SW480 (cell line): ENCODE measurements around the gene ATXN2.
"Not testable (repeated sequence)": the region's sequence is repeated elsewhere in the genome, so short reads cannot be mapped to it uniquely, and the experiment has no call there.

ENCODE experiments used
- DNase-seq: peaks from one replicate; pipeline ENCODE4 v3.0.0-alpha.2; 2016; ENCODE audit warnings: low spot score

ATXN2 gene

DNA sequence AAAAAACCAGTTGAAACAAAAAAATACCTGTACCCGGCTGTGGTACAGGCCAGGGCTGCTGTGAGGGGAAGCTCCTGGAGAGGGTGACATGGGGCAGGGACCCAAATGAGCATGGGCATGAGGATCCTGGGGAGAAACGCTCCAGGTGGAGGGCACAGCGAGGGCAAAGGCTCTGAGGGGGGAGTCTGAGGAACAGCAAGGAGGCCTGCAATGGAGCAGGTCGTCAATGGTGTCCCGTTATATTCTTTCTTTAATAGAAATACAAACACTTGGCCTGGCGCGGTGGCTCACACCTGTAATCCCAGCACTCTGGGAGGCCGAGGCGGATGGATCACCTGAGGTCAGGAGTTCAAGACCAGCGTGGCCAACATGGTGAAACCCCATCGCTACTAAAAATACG, 1.9 kb upstream of the ATXN2 start:
- DNase-seq, result not testable (repeated sequence)

DNA sequence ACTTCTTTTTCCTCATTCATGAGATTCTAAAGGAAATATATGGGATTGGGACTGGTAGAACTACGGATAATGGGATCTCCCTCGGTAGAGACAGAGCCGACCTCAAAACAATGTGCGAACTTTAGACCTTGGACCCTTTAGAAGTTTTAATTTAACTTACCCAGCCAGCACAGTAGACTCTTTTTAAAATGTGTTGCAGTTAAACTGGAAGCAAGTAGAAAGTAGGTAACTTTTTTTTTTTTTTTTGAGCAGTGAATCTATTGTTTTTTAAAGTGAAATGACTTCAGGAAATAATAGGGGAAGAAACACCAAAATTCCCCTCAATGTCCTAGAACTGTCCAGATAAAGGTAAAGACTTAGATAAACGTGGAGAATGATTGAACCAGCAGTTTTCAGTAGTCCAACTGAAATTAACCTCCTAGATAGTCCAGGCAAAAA, 1.1 kb upstream of the ATXN2 start:
- no peak for DNase-seq

DNA sequence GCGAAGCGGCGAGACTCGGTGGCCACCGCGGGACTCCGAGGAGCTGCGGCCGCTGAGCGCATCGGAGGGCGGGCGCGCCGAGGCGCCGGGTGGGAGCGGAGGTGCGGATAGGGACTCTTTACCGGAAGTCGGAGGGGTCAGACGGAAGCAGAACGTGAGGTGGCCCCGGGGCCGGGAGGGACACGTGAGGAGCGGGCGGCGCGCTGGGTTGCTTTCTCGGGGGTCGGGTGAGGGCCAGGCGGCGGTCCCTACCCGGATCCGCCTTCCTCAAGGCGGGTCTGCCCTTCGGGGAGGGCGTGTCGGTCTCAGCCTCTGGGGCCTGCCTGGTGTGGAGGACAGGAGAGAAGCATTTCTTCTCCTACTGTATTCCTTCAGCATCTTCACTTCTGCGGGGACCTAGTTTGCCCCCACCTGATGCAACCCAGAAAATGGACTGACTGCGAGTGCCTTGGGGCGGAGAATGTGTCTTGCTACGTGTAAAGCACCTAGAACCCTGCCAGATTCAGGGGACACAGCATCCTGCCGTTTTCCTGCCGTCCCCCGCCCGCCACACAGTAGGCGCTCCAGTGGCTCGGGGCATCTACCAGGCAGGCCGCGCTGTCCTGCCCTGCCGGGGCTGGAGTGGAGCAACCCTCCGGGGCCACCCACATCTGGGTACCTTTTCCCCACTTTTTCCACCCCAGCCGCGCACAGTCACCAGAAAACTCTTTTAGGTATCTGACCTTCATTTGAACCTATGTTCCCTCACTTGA, 514 bp upstream of the ATXN2 start:
- DNase-seq, result peak; percentile 91

DNA sequence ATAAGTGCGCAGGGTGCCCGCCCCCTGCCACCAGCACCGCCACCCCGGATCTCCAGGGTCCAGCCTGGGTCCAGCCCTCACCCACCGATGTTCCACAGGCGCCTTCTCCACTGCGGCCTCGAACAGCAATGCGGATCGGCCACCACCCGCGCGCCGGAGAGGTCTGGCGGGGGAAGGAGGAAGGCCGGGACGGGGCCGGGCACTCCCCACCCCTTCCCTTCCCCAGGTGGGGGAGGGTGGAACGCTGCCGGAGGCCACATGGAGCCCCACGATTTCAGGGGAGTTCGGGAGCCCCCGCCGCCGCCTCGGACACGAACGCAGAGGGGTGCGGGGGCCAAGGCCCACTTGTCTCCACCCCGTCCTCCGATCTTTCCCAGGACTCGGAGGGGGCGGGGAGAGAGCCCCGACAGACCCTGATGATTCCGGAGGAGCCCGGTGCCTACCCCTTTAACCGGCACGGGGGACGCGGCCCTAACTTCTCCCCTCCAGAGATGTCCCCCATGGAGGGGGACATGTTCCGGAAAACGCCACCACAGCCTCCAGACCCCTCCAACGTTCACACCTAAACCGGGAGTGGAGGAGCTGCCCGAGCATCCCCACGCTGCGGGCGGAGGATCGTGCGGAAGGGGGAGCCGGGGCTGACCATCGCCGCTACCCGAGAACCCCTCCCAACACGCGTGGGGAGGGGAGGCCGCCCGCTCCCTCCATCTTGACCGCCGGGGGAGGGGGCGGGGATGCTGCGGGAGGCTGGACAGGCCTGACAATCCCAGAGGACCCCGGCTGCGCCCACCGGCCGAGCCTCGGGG, 1.1 kb downstream of the ATXN2 start:
- DNase-seq, result peak; percentile 30

DNA sequence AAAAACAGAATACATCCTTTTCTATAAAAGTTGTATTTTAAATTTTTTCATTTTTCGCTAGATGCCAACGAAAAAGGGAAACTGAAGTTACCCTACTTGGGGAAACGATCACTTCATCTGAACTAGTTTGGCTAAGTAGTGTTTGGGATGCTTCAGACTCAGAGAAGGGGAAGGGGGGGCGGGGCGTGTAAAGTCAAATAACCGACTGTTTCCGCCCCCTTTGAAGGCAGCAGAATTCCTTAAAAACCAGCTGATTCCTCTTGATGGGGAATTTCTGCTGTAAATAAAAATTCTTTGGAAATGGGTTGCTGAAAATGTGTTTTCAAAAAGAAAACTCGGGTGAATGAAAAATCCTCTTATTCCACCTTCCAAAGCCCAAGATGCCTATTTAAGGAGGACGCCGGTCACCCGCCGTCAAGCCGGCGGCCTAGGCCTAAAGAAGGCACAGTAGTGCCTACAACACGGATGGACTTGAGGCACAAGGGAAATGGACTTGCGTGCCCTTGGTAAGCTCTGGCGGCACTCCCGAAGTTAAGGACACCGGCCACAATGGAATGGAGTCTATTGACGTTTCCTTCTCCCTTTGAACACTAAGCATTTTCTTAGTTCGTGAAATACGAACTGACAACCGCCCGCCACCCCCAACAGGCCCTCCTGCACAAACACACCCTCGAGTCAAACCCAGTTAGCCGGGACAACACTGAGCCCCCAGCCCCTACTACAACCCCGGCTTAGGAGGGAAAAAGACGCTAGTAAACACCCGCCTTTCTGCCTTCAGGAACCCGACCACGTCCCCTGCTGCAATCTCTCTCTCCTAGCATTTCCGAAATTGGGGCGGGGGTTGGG, 1.9 kb downstream of the ATXN2 start:
- peak; percentile 84 for DNase-seq

DNA sequence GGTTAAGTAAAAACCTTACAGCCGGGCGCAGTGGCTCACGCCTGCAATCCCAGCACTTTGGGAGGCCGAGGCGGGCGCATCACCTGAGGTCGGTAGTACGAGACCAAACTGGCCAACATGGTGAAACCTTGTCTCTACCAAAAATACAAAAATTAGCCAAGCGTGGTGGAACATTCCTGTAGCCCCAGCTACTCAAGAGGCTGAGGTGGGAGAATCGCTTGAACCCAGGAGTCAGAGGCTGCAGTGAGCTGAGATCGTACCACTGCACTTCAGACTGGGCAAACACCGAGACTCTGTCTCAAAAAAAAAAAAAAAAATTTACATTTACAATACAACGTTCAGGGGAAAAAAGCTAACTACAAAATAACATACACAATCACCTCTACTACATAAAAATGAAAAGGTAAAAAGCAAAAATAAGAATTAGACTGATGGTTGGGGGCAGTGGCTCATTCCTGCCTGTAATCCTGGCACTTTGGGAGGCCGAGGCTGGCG, 3.7 kb downstream of the ATXN2 start:
- DNase-seq, result not testable (repeated sequence)

DNA sequence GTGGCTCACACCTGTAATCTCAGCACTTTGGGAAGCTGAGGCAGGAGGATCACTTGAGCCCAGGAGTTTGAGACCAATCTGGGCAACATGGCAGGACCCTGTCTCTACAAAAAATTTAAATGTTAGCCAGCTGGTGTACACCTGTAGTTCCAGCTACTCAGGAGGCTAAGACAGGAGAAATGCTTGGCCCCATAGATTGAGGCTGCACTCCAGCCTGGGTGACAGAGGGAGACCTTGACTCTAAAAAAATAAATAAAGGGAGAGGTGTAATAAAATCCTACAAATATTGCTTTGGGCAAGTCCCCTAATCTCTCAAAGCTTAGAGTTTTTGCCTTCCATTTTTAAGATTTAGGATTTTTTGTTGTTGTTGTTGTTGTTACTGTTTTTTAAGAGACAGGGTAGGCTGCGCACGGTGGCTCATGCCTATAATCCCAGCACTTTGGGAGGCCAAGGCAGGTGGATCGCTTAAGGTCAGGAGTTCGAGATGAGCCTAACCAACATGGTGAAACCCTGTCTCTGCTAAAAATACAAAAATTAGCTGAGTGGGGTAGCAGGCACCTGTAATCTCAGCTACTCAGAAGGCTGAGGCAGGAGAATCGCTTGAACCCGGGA, 7.6 kb downstream of the ATXN2 start:
- not testable (repeated sequence) for DNase-seq

DNA sequence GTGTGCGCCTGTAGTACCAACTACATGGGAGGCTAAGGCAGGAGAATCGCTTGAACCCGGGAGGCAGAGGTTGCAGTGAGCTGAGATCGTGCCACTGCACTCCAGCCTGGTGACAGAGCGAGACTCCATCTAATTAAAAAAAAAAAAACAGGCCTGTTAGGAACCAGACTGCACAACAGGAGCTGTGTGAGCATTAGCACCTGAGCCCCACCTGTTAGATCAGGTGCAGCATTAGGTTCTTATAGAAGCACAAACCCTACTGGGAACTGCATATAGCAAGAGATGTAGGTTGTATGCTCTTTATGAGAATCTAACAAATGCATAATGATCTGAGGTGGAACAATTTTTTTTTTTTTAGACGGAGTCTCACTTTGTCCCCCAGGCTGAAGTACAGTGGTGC, 8.6 kb downstream of the ATXN2 start:
- no peak for DNase-seq

DNA sequence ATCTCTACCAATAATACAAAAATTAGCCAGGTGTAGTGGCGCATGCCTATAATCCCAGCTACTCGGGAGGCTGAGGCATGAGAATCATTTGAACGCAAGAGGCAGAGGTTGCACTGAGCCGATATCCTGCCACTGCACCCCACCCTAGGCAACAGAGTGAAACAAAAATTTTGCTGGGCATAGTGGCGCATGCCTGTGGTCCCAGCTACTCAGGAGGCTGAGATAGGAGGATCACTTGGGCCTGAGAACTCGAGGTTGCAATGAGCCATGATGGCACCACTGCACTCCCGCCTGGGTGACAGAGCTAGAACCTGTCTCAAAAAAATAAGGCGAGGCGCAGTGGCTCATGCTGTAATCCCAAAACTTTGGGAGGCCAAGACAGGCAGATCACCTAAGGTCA, 9.5 kb downstream of the ATXN2 start:
- DNase-seq, result no peak

DNA sequence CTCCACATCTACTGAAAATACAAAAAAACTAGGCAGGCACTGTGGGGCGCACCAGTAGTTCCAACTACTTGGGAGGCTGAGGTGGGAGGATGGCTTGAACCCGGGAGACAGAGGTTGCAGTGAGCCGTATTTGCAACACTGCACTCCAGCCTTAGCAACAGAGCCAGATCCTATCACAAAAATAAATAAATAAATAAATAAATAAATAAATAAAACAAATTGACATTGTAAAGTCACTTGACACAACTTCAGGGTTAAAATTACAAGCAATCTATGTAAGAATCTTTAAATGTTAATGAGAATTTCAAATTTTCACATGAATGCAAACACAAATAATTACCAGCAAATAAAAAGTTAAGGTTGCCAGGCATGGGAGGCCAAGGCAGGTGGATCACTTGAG, 11.1 kb downstream of the ATXN2 start:
- DNase-seq, result no peak

DNA sequence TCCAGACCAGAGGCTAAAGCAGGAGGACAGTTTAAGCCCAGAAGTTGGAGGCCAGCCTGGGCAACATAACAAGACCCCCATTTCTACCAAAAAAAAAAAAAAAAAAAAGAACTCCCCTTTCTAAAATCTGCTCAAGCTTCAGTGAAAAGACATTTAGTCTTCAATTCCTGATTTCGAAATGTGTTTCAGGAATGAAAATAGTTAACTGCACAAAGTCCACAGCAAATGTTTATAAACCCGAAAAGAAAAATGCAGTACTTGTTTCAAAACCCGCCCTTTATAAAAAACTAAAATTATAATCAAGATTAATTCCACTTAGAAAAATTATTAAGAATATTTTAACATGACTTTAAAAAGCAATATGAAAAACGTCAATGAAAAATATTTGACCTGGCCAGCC, 12.1 kb downstream of the ATXN2 start:
- no peak for DNase-seq

DNA sequence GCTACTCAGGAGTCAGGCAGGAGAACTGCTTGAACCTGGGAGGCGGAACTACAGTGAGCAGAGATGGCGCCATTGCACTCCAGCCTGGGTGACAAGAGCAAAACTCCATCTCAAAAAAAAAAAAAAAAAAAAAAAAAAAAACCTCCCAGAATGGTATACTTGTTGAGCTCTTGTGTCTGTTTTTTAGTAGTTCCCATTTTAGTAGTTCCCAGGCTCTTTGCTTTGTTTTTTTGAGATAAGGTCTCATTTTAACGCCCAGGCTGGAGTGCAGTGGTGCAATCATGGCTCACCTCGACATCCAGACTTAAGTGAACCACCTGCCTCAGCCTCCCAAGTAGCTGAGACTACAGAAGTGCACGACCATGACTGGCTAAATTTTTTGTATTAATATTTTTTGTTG, 13.4 kb downstream of the ATXN2 start:
- DNase-seq, result no peak

DNA sequence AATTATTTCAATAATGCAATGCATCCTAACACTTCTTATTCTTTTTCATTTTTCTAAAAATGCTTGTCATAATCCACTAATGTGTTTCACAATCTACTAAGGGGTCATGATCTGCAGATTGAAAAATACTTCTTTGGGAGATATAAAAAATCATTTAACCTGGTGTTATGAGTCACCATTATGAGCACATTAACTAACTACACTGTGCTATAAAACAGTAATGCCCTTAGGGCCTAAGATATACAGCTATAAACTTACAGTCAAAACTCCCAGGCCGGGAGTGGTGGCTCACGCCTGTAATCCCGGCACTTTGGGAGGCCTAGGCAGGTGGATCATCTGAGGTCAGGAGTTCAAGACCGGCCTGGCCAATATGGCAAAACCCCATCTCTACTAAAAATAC, 14.2 kb downstream of the ATXN2 start:
- DNase-seq, result no peak

DNA sequence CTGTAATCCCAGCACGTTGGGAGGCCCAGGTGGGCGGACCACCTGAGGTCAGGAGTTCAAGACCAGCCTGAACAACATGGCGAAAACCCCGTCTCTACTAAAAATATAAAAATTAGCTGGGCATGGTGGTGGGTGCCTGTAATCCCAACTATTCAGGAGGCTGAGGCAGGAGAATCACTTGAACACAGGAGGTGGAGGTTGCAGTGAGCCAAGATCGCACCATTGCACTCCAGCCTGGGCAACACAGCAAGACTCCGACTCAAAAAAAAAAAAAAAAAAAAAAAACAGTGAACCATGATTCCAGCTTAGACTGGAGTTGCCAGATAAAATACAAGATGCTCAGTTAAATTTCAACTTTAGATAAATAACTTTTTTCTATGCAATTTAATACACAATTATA, 15.6 kb downstream of the ATXN2 start:
- DNase-seq, result not testable (repeated sequence)

DNA sequence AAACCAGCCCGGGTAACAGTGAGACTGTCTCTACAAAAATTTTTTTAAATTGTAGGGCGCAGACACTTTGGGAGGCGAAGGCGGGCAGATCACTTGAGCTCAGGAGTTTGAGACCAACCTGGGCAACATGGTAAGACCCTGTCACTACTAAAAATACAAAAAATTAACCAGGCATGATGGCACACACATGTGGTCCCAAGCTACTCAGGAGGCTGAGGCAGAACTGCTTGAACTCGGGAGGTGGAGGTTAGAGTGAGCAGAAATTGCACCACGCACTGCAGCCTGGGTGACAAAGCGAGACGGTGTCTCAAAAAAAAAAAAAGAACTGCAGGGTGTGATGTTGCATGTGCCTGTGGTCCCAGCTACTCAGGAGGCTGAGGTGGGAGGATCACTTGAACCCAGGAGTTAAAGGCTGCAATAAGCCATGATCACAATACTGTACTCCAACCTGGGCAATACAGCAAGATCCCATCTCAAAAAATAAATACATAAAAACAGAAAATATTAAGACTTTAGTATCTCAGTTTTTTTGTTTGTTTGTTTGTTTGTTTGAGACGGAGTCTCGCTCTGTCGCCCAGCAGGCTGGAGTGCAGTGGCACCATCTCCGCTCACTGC, 16.9 kb downstream of the ATXN2 start:
- no peak for DNase-seq

DNA sequence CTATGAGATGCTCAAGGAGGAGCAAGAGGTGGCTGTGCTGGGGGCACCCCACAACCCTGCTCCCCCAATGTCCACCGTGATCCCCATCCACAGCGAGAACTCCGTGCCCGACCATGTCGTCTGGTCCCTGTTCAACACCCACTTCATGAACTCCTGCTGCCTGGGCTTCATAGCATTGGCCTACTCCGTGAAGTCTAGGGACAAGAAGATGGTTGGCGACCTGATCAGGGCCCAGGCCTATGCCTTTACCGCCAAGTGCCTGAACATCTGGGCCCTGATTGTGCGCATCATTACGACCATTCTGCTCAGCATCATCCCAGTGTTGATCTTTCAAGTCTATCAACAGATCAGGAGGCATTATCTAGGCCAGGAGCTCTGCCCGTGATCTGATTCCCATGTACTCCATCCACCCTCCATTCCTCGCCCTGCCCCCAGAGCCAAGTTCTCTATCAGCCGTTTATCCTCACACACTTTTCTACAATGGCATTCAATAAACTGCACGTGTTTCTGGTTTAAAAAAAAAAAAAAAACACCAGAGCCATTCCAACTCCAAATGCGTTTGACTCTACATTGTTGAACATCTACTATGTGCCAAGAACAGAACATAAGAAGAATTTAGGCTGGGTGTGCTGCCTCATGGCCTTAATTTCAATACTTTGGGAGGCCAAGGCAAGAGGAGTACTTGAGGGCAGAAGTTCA, 17.5 kb downstream of the ATXN2 start:
- DNase-seq, result no peak

DNA sequence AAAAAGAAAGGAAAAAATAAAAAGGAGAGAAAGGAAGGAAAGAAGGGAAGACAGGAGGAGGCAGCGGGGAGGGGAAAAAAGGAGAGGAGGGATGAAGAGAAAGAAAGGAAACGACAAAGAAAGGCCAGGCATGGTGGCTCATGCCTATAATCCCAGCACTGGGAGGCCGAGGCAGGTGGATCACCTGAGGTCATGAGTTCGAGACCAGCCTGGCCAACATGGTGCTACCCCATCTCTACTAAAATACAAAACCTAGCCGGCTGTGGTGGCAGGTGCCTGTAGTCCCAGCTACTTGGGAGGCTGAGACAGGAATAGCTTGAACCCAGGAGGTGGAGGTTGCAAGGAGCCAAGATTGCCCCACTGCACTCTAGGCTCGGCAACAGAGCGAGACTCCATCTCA, 18.4 kb downstream of the ATXN2 start:
- no peak for DNase-seq

DNA sequence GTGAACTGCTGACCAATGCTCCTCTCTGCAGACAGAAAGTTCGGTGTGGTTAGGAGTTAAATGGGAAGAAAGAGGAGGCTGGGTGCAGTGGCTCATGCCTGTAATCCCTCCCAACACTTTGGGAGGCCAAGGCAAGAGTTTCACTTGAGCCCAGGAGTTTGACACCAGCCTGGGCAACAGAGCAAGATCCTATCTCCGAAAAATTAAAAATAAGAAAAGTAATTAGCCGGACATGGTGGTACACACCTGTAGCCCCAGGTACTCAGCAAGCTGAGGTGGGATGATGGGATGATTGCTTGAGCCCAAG, 19.0 kb downstream of the ATXN2 start:
- no peak for DNase-seq

DNA sequence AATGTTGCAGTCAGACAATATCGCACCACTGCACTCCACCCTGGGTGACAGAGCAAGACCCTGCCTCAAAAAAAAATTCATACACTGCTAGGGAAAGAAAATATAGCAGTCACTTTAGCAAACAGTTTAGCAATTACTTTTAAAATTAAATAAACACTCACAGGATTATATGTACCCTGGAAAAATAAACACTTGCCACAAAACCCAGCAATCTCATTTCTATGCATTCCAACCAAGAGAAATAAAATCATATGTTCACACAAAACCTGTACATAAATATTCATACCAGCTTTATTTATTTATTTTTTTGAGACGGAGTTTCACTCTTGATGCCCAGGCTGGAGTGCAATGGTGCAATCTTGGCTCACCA, 20.2 kb downstream of the ATXN2 start:
- no peak for DNase-seq

DNA sequence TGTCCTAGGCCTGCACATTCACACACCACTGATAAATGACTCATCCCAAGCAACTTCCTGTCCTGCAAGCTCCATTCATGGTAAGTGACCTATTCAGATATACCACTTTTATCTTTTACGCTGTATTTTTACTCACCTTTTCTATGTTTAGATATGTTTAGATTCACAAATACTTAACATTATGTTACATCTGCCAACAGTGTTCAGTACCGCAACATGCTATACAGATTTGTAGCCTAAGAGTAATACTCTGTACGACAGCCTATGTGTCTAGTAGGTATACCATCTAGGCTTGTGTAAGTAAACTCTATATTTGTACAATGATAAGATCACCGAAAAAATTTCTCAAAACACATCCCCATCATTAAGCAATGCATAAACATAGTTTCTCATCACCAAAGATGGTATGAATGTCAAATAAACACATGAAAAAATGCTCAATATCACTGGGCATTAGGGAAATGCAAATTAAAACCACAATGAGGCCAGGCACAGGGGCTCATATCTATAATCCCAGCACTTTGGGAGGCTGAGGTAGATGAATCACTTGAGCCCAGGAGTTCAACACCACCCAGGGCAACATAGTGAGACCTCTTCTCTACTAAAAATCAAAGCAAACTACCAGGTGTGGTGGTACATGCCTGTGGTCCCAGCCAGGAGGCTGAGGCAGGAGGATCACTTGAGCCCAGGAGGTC, 20.7 kb downstream of the ATXN2 start:
- peak; percentile 63 for DNase-seq
